ENCODE measurements around the gene PROS1.

Gene PROS1

DNA sequence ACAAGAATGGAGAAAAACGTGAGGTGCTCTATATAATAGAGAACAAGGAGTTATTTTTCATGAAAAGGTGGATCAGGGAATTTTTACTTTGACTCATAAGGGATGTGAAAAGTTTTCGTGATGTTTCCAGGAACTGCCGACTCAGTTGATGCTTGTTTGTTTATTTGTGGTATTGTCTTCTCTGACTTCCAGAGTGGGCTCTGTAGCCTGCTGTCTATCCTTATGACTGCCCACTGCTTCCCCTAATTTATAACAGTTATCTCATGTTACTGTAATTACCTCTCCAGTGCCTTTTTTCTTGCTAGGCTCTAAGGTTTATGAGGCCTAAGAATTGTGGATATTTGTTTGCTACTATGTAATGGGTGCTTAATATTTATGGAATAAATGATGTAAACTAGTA, 18.5 kb upstream of the PROS1 start:
- TF ChIP-seq FEZF1 (tag by site-specific recombination; IDR thresholded peaks at IDR 0.05) (peak; percentile 37; the same call in 1 of the 2 replicates), ZSCAN30 (tag by site-specific recombination; IDR thresholded peaks at IDR 0.05) (no peak), OSR2 (tag by site-specific recombination; IDR thresholded peaks at IDR 0.05) (peak; percentile 76), ZNF394 (tag by site-specific recombination; IDR thresholded peaks at IDR 0.05; ENCODE audit: borderline replicate concordance) (no peak), SP3 (tag by site-specific recombination; IDR thresholded peaks at IDR 0.05) (no peak), ZNF169 (tag by site-specific recombination; IDR thresholded peaks at IDR 0.05) (no peak), IKZF3 (tag by site-specific recombination; IDR thresholded peaks at IDR 0.05) (0 out of 2 replicates have a peak, but pooled peaks have one; percentile 43), ZNF211 (tag by site-specific recombination; IDR thresholded peaks at IDR 0.05; ENCODE audit: low read depth) (no peak)
- TF ChIP-seq, protein P1, sequence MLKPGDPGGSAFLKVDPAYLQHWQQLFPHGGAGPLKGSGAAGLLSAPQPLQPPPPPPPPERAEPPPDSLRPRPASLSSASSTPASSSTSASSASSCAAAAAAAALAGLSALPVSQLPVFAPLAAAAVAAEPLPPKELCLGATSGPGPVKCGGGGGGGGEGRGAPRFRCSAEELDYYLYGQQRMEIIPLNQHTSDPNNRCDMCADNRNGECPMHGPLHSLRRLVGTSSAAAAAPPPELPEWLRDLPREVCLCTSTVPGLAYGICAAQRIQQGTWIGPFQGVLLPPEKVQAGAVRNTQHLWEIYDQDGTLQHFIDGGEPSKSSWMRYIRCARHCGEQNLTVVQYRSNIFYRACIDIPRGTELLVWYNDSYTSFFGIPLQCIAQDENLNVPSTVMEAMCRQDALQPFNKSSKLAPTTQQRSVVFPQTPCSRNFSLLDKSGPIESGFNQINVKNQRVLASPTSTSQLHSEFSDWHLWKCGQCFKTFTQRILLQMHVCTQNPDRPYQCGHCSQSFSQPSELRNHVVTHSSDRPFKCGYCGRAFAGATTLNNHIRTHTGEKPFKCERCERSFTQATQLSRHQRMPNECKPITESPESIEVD (tag by site-specific recombination; IDR thresholded peaks at IDR 0.05): peak; percentile 47
- TF ChIP-seq, protein P2, sequence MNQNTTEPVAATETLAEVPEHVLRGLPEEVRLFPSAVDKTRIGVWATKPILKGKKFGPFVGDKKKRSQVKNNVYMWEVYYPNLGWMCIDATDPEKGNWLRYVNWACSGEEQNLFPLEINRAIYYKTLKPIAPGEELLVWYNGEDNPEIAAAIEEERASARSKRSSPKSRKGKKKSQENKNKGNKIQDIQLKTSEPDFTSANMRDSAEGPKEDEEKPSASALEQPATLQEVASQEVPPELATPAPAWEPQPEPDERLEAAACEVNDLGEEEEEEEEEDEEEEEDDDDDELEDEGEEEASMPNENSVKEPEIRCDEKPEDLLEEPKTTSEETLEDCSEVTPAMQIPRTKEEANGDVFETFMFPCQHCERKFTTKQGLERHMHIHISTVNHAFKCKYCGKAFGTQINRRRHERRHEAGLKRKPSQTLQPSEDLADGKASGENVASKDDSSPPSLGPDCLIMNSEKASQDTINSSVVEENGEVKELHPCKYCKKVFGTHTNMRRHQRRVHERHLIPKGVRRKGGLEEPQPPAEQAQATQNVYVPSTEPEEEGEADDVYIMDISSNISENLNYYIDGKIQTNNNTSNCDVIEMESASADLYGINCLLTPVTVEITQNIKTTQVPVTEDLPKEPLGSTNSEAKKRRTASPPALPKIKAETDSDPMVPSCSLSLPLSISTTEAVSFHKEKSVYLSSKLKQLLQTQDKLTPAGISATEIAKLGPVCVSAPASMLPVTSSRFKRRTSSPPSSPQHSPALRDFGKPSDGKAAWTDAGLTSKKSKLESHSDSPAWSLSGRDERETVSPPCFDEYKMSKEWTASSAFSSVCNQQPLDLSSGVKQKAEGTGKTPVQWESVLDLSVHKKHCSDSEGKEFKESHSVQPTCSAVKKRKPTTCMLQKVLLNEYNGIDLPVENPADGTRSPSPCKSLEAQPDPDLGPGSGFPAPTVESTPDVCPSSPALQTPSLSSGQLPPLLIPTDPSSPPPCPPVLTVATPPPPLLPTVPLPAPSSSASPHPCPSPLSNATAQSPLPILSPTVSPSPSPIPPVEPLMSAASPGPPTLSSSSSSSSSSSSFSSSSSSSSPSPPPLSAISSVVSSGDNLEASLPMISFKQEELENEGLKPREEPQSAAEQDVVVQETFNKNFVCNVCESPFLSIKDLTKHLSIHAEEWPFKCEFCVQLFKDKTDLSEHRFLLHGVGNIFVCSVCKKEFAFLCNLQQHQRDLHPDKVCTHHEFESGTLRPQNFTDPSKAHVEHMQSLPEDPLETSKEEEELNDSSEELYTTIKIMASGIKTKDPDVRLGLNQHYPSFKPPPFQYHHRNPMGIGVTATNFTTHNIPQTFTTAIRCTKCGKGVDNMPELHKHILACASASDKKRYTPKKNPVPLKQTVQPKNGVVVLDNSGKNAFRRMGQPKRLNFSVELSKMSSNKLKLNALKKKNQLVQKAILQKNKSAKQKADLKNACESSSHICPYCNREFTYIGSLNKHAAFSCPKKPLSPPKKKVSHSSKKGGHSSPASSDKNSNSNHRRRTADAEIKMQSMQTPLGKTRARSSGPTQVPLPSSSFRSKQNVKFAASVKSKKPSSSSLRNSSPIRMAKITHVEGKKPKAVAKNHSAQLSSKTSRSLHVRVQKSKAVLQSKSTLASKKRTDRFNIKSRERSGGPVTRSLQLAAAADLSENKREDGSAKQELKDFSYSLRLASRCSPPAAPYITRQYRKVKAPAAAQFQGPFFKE (tag by site-specific recombination; IDR thresholded peaks at IDR 0.05; ENCODE audit: borderline replicate concordance): no peak
- TF ChIP-seq, protein P3, sequence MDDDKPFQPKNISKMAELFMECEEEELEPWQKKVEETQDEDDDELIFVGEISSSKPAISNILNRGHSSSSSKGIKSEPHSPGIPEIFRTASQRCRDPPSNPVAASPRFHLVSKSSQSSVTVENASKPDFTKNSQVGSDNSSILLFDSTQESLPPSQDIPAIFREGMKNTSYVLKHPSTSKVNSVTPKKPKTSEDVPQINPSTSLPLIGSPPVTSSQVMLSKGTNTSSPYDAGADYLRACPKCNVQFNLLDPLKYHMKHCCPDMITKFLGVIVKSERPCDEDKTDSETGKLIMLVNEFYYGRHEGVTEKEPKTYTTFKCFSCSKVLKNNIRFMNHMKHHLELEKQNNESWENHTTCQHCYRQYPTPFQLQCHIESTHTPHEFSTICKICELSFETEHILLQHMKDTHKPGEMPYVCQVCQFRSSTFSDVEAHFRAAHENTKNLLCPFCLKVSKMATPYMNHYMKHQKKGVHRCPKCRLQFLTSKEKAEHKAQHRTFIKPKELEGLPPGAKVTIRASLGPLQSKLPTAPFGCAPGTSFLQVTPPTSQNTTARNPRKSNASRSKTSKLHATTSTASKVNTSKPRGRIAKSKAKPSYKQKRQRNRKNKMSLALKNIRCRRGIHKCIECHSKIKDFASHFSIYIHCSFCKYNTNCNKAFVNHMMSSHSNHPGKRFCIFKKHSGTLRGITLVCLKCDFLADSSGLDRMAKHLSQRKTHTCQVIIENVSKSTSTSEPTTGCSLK (tag by site-specific recombination; IDR thresholded peaks at IDR 0.05): no peak
- Histone ChIP-seq H3K27ac (ENCODE audit: extremely low read depth, low read depth, low read length) (no peak overlapping the region), H3K4me1 (ENCODE audit: control insufficient read depth, insufficient read depth, low read length) (peaks cover 9% of the 10 kb centered on the region), H3K4me3 (ENCODE audit: low read depth, low read length) (no peak overlapping the region), H3K9me3 (ENCODE audit: control insufficient read depth, insufficient read depth, low read depth, low read length) (no peaks in the 10 kb centered on the region), H3K36me3 (ENCODE audit: control insufficient read depth in 2 of 2, insufficient read depth in 1 of 2, low read length in 2 of 2) (no peaks in the 10 kb centered on the region)
- POLR2A ChIA-PET: no interaction called here
- CTCF ChIA-PET: no interaction called here

DNA sequence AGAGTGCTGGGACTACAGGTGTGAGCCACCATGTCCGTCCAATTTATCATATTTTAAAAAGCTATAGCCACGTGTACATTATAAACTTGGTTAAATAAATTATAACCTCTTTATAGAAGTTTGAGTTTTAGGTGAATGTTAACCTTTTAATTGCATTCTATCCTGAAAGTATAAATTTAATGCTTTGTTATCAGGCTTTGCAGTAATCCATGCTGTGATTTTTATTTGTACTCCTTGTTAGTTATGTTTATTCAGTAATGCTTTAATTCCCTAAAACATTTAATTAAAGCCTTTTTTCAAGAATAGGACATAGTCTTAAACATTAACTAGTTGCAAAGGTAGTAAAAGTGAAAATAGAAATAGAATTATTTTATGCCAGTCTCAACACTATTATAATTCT, 17.9 kb upstream of the PROS1 start:
- Histone ChIP-seq H3K27ac (ENCODE audit: extremely low read depth, low read depth, low read length) (no peak overlapping the region), H3K4me1 (ENCODE audit: control insufficient read depth, insufficient read depth, low read length) (peaks cover 9% of the 10 kb centered on the region), H3K9me3 (ENCODE audit: control insufficient read depth, insufficient read depth, low read depth, low read length) (no peaks in the 10 kb centered on the region), H3K36me3 (ENCODE audit: control insufficient read depth in 2 of 2, insufficient read depth in 1 of 2, low read length in 2 of 2) (no peaks in the 10 kb centered on the region), H3K4me3 (ENCODE audit: low read depth, low read length) (no peak overlapping the region)
- ChIA-PET POLR2A (no interaction called here), CTCF (no interaction called here)
- TF ChIP-seq, protein P1 (tag by site-specific recombination; IDR thresholded peaks at IDR 0.05): peak; percentile 65
- TF ChIP-seq SCRT1 (tag by site-specific recombination; IDR thresholded peaks at IDR 0.05; ENCODE audit: borderline replicate concordance) (peak; percentile 57; the same call in 1 of the 2 replicates), ZNF558 (tag by site-specific recombination; IDR thresholded peaks at IDR 0.05) (no peak), ZNF843 (tag by site-specific recombination; IDR thresholded peaks at IDR 0.05) (0 out of 2 replicates have a peak, but pooled peaks have one; percentile 53)
- TF ChIP-seq, protein P4, sequence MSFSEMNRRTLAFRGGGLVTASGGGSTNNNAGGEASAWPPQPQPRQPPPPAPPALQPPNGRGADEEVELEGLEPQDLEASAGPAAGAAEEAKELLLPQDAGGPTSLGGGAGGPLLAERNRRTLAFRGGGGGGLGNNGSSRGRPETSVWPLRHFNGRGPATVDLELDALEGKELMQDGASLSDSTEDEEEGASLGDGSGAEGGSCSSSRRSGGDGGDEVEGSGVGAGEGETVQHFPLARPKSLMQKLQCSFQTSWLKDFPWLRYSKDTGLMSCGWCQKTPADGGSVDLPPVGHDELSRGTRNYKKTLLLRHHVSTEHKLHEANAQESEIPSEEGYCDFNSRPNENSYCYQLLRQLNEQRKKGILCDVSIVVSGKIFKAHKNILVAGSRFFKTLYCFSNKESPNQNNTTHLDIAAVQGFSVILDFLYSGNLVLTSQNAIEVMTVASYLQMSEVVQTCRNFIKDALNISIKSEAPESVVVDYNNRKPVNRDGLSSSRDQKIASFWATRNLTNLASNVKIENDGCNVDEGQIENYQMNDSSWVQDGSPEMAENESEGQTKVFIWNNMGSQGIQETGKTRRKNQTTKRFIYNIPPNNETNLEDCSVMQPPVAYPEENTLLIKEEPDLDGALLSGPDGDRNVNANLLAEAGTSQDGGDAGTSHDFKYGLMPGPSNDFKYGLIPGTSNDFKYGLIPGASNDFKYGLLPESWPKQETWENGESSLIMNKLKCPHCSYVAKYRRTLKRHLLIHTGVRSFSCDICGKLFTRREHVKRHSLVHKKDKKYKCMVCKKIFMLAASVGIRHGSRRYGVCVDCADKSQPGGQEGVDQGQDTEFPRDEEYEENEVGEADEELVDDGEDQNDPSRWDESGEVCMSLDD (tag by site-specific recombination; IDR thresholded peaks at IDR 0.05): no peak
- TF ChIP-seq, protein P5, sequence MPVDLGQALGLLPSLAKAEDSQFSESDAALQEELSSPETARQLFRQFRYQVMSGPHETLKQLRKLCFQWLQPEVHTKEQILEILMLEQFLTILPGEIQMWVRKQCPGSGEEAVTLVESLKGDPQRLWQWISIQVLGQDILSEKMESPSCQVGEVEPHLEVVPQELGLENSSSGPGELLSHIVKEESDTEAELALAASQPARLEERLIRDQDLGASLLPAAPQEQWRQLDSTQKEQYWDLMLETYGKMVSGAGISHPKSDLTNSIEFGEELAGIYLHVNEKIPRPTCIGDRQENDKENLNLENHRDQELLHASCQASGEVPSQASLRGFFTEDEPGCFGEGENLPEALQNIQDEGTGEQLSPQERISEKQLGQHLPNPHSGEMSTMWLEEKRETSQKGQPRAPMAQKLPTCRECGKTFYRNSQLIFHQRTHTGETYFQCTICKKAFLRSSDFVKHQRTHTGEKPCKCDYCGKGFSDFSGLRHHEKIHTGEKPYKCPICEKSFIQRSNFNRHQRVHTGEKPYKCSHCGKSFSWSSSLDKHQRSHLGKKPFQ (tag by site-specific recombination; IDR thresholded peaks at IDR 0.05): peak; percentile 54; the same call in 1 of the 2 replicates
